Suprapubic skin (tissue), 4 donors: ENCODE measurements around the gene EFEMP2.

Experiments used
- EP300 ChIP-seq: sonication (generic); formaldehyde crosslinking; IDR thresholded peaks from one replicate; pipeline ENCODE4 v1.6.1; 2017; ENCODE audit warnings: antibody characterized with exemption
- POLR2A ChIP-seq, 2 donors: fragments of 450-650 bp; IDR thresholded peaks; one replicate each; pipeline ENCODE4 v1.6.1; 2017; ENCODE audit warnings: antibody characterized with exemption in 2 of 2, mild to moderate bottlenecking in 2 of 2, moderate library complexity in 2 of 2
- POLR2AphosphoS5 ChIP-seq, 3 donors: sonication (generic); formaldehyde crosslinking; IDR thresholded peaks; one replicate each; pipeline ENCODE4 v1.6.1; 2017; ENCODE audit warnings: antibody characterized with exemption in 3 of 3
- TF ChIP-seq, protein P1 (sequence below), 2 donors: fragments of 200-600 bp in 1 of 2; fragments of 450-650 bp in 1 of 2; sonication (generic) in 1 of 2; IDR thresholded peaks; one replicate each; pipeline ENCODE4 v1.5.1; 2016 to 2019; ENCODE audit warnings: antibody characterized with exemption in 2 of 2, mild to moderate bottlenecking in 1 of 2, moderate library complexity in 1 of 2

DNA sequence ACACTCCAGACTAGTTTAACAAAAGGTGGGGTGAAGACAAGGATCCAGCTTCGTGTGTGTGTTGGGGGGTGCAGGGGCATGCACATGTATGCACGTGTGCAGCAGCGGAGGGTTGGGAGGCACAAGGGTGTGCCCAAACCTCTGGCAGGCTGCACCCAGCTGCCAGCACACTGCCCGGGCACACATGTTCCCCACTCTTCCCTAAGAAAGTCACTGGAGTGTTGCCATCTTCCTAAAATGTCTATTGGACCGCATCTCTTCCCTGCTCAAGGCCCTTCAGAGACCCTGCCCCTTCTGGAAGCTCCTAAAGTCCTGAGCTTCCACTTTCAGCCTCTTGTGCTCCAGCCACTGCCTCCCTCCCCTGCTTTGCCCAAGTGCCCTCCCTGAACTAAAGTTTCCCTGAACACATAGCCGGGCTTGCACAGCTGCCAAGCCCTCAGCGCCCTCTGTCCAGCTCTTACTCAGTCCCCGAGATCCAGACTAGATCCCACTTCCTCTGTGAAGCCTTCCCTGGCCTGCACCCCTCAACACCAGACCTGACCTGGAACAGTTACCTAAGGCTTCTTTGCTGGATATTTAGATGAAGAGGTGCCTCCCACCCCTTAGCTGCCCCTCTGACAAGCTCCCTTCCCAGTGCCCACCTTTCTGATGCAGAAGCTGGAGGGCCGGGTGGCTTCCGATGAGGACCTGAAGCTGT, 20.6 kb downstream of the EFEMP2 start:
- no peak for TF ChIP-seq POLR2A (IDR thresholded peaks at IDR 0.05)
- TF ChIP-seq EP300 = no peak
- no peak for TF ChIP-seq POLR2AphosphoS5 (IDR thresholded peaks at IDR 0.05)
- TF ChIP-seq, protein P1, sequence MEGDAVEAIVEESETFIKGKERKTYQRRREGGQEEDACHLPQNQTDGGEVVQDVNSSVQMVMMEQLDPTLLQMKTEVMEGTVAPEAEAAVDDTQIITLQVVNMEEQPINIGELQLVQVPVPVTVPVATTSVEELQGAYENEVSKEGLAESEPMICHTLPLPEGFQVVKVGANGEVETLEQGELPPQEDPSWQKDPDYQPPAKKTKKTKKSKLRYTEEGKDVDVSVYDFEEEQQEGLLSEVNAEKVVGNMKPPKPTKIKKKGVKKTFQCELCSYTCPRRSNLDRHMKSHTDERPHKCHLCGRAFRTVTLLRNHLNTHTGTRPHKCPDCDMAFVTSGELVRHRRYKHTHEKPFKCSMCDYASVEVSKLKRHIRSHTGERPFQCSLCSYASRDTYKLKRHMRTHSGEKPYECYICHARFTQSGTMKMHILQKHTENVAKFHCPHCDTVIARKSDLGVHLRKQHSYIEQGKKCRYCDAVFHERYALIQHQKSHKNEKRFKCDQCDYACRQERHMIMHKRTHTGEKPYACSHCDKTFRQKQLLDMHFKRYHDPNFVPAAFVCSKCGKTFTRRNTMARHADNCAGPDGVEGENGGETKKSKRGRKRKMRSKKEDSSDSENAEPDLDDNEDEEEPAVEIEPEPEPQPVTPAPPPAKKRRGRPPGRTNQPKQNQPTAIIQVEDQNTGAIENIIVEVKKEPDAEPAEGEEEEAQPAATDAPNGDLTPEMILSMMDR (IDR thresholded peaks at IDR 0.05) = no peak
